Putamen (tissue), 1 donor: ENCODE results near the gene ARHGEF10L.
"Not testable (repeated sequence)": the region's sequence is repeated elsewhere in the genome, so short reads cannot be mapped to it uniquely, and the experiment has no call there.

Source experiments
- DNase-seq: peaks from one replicate; pipeline ENCODE4 v3.0.0-alpha.2; 2016; ENCODE audit warnings: low spot score

The ARHGEF10L gene

GRCh38 chr1:17539477-17540254, at the start of gene ARHGEF10L:
Gene ARHGEF10L (plus strand): TSS chr1:17539698. CDS start chr1:17580596, 40,898 bp downstream.
- no peak for DNase-seq

- DNase-seq = not testable (repeated sequence)
Observed at GRCh38 chr1:17489768-17490417, 49.6 kb upstream of the ARHGEF10L start.

GRCh38 chr1:17490667-17491066, 48.8 kb upstream of the ARHGEF10L start:
- DNase-seq = not testable (repeated sequence)

GRCh38 chr1:17494114-17494729, 45.3 kb upstream of the ARHGEF10L start:
- peak; percentile 8 for DNase-seq

- no peak for DNase-seq
Observed at GRCh38 chr1:17496419-17496818, 43.1 kb upstream of the ARHGEF10L start.

- no peak for DNase-seq
Observed at GRCh38 chr1:17498214-17498613, 41.3 kb upstream of the ARHGEF10L start.

GRCh38 chr1:17502326-17502778, 37.1 kb upstream of the ARHGEF10L start:
- peak; percentile 53 for DNase-seq

GRCh38 chr1:17503146-17503545, 36.4 kb upstream of the ARHGEF10L start:
- no peak for DNase-seq

GRCh38 chr1:17507200-17507599, 32.3 kb upstream of the ARHGEF10L start:
- DNase-seq = not testable (repeated sequence)

GRCh38 chr1:17507915-17508314, 31.6 kb upstream of the ARHGEF10L start:
- no peak for DNase-seq

GRCh38 chr1:17509363-17509762, 30.1 kb upstream of the ARHGEF10L start:
- no peak for DNase-seq

GRCh38 chr1:17510138-17510537, 29.4 kb upstream of the ARHGEF10L start:
- no peak for DNase-seq

GRCh38 chr1:17511188-17511587, 28.3 kb upstream of the ARHGEF10L start:
- DNase-seq = no peak

GRCh38 chr1:17513131-17513530, 26.4 kb upstream of the ARHGEF10L start:
- DNase-seq = no peak

GRCh38 chr1:17514776-17515175, 24.7 kb upstream of the ARHGEF10L start:
- no peak for DNase-seq

GRCh38 chr1:17515902-17516301, 23.6 kb upstream of the ARHGEF10L start:
- no peak for DNase-seq

- DNase-seq = no peak
Observed at GRCh38 chr1:17516303-17517214, 22.9 kb upstream of the ARHGEF10L start.

GRCh38 chr1:17520041-17520440, 19.5 kb upstream of the ARHGEF10L start:
- DNase-seq = no peak

- no peak for DNase-seq
Observed at GRCh38 chr1:17520473-17521319, 18.8 kb upstream of the ARHGEF10L start.

- DNase-seq = no peak
Observed at GRCh38 chr1:17521946-17522612, 17.4 kb upstream of the ARHGEF10L start.
